Measurements from ENCODE around the gene TCF19. TPM values are rescaled to one million over a fixed set of nuclear protein-coding genes. Genes with fewer than 3 reads are reported as not detected.

TCF19 gene
- total RNA-seq, 1 experiment from 2014 or later = 19.3 TPM

DNA sequence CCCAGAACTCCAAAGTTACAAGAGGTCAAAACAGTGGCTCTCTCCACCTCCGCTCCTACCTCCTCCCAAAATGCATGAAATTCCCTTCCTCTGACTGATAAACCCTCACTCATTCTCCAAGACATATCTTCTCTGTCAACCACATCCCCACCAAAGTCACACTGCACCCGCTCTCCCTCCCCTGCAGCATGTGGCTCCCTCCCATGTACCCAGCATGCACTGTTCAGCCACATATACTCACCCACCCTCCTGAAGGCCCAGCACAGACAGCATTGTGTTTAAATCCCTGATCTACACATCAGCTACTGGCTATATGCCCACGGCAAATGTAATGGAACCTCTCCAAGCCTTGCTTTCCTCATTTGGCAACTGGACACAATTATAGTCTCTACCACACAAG is 17.6 kb downstream of the TCF19 start:
- BruUV-seq (replicated peaks) = no TSS peak
- Mint-ChIP-seq H3K4me3 (ENCODE audit: unreplicated experiment) (no peak overlapping the region), H3K9me3 (ENCODE audit: unreplicated experiment) (no peaks in the 10 kb centered on the region), H3K4me1 (ENCODE audit: low read depth, unreplicated experiment) (no peaks in the 10 kb centered on the region), H3K27me3 (ENCODE audit: insufficient read depth, unreplicated experiment) (no peaks in the 10 kb centered on the region), H3K36me3 (ENCODE audit: insufficient read depth, unreplicated experiment) (no peaks in the 10 kb centered on the region), H3K27ac (ENCODE audit: unreplicated experiment) (no peak overlapping the region)
- intact Hi-C loops (cut with micrococcal nuclease; ENCODE audit: unreplicated experiment) = no loop called here
- TF ChIP-seq, protein P1, sequence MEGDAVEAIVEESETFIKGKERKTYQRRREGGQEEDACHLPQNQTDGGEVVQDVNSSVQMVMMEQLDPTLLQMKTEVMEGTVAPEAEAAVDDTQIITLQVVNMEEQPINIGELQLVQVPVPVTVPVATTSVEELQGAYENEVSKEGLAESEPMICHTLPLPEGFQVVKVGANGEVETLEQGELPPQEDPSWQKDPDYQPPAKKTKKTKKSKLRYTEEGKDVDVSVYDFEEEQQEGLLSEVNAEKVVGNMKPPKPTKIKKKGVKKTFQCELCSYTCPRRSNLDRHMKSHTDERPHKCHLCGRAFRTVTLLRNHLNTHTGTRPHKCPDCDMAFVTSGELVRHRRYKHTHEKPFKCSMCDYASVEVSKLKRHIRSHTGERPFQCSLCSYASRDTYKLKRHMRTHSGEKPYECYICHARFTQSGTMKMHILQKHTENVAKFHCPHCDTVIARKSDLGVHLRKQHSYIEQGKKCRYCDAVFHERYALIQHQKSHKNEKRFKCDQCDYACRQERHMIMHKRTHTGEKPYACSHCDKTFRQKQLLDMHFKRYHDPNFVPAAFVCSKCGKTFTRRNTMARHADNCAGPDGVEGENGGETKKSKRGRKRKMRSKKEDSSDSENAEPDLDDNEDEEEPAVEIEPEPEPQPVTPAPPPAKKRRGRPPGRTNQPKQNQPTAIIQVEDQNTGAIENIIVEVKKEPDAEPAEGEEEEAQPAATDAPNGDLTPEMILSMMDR (IDR thresholded peaks at IDR 0.05; ENCODE audit: insufficient read depth in 1 of 2, low read depth in 1 of 2, low read length in 1 of 2, severe bottlenecking in 1 of 2, unreplicated experiment in 1 of 2) = no peak
- H3K4me3 ChIP-seq (ENCODE audit: low read depth, low read length) = no peak overlapping the region
- no peak for DNase-seq
- no peaks in the 10 kb centered on the region for H3K27me3 ChIP-seq (replicated peaks; ENCODE audit: control insufficient read depth, insufficient read depth, low read length)
- CTCF ChIA-PET = interaction anchor here (1.5 kb wide), 1 partner anchor 191 kb away, joined by 4 read pairs; no protein-coding TSS in a partner anchor
- H3K4me1 ChIP-seq = no peaks in the 10 kb centered on the region
- no peaks in the 10 kb centered on the region for H3K36me3 ChIP-seq (ENCODE audit: control insufficient read depth, insufficient read depth, low read length)
- POLR2A ChIA-PET = no interaction called here
- no peaks in the 10 kb centered on the region for H3K9me3 ChIP-seq

DNA sequence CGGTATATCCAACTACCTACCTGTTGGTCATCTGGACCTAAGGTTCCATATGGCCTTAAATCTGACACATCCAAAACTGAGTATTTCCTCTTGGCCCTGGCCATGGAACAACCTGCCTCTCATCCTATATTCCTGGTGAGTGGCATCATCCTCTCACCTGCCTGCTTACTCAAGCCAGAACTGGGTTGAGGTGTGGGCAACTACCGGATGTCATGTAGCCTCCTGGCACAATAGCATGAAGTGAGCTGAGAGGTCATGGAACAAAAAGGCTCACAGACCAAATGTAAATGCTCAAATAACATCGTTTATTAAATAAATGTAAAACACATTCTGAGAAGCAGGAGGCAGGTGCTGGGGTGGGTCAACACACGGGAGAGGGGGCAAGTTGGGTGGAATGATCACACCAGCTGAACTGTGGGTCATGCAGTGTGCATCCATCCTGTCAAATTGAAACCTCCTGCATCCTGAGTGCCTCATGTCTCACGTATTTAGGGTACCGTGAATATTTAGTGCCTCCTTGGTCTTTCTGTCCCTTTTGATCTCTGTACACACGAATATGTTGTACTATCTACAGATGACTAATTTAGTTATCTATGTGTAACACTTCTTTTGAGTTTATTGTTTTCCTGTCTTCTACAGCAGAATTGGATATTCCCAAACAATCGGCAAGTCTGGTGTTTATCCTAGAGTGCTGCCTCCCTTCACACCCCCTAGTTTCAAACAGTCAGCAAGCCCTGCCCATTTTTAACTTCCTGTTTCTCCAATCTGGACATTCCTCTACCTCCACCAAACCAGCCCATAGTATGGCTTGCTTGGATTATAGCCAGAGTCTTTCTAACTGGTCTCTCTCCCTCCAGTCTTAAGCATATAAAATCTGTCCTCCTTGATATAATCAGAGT is 20.0 kb downstream of the TCF19 start:
- H3K4me1 ChIP-seq = no peaks in the 10 kb centered on the region
- no peak overlapping the region for H3K4me3 ChIP-seq (ENCODE audit: low read depth, low read length)
- no peaks in the 10 kb centered on the region for H3K9me3 ChIP-seq
- no peak for DNase-seq
- TF ChIP-seq, protein P1 (IDR thresholded peaks at IDR 0.05; ENCODE audit: insufficient read depth in 1 of 2, low read depth in 1 of 2, low read length in 1 of 2, severe bottlenecking in 1 of 2, unreplicated experiment in 1 of 2) = no peak
- H3K27me3 ChIP-seq (replicated peaks; ENCODE audit: control insufficient read depth, insufficient read depth, low read length) = no peaks in the 10 kb centered on the region
- H3K36me3 ChIP-seq (ENCODE audit: control insufficient read depth, insufficient read depth, low read length) = no peaks in the 10 kb centered on the region
- Mint-ChIP-seq H3K27ac (ENCODE audit: unreplicated experiment) (no peak overlapping the region), H3K4me3 (ENCODE audit: unreplicated experiment) (no peak overlapping the region), H3K27me3 (ENCODE audit: insufficient read depth, unreplicated experiment) (no peaks in the 10 kb centered on the region), H3K9me3 (ENCODE audit: unreplicated experiment) (no peaks in the 10 kb centered on the region), H3K36me3 (ENCODE audit: insufficient read depth, unreplicated experiment) (no peaks in the 10 kb centered on the region), H3K4me1 (ENCODE audit: low read depth, unreplicated experiment) (no peaks in the 10 kb centered on the region)
- CTCF ChIA-PET = no interaction called here
- POLR2A ChIA-PET = no interaction called here
- BruUV-seq (replicated peaks) = no TSS peak
- intact Hi-C loops (cut with micrococcal nuclease; ENCODE audit: unreplicated experiment) = no loop called here

DNA sequence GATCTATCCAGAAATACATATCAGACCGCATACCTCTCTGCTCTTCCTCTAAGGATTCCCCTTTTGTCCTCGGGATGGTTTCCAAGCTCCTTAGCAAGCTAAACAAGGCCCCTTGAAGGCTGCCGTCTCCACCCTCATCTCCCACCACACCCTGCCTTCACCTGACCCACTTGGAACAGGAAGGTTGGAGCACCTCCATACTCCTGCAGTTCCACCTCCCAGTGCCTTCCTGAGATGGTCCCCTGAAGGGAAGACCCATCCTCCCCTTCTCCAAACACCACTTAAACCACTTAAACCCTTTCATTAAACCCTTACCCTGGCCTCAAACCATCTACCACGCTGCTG is 20.6 kb downstream of the TCF19 start:
- ChIA-PET POLR2A (no interaction called here), CTCF (no interaction called here)
- no peak overlapping the region for H3K4me3 ChIP-seq (ENCODE audit: low read depth, low read length)
- H3K9me3 ChIP-seq = no peaks in the 10 kb centered on the region
- H3K27me3 ChIP-seq (replicated peaks; ENCODE audit: control insufficient read depth, insufficient read depth, low read length) = no peaks in the 10 kb centered on the region
- no peaks in the 10 kb centered on the region for H3K4me1 ChIP-seq
- intact Hi-C loops (cut with micrococcal nuclease; ENCODE audit: unreplicated experiment) = no loop called here
- no peaks in the 10 kb centered on the region for H3K9me3 Mint-ChIP-seq (ENCODE audit: unreplicated experiment)
- H3K27ac Mint-ChIP-seq (ENCODE audit: unreplicated experiment) = no peak overlapping the region
- no peak for DNase-seq
- BruUV-seq (replicated peaks) = no TSS peak
- no peak overlapping the region for H3K4me3 Mint-ChIP-seq (ENCODE audit: unreplicated experiment)
- H3K36me3 Mint-ChIP-seq (ENCODE audit: insufficient read depth, unreplicated experiment) = no peaks in the 10 kb centered on the region
- no peaks in the 10 kb centered on the region for H3K4me1 Mint-ChIP-seq (ENCODE audit: low read depth, unreplicated experiment)
- no peaks in the 10 kb centered on the region for H3K27me3 Mint-ChIP-seq (ENCODE audit: insufficient read depth, unreplicated experiment)
- H3K36me3 ChIP-seq (ENCODE audit: control insufficient read depth, insufficient read depth, low read length) = no peaks in the 10 kb centered on the region
- TF ChIP-seq, protein P1 (IDR thresholded peaks at IDR 0.05; ENCODE audit: insufficient read depth in 1 of 2, low read depth in 1 of 2, low read length in 1 of 2, severe bottlenecking in 1 of 2, unreplicated experiment in 1 of 2) = no peak
